Psoas muscle (tissue), 8 donors: ENCODE measurements around the gene SRPK3. TPM values are rescaled to one million over a fixed set of nuclear protein-coding genes. Genes with fewer than 3 reads are reported as not detected.
"Not testable (repeated sequence)": the region's sequence is repeated elsewhere in the genome, so short reads cannot be mapped to it uniquely, and the experiment has no call there.

Source experiments
- ATAC-seq, 4 donors: fragments of 200-7000 bp; cut with Tn5 transposase; one replicate each; pipeline ENCODE4 v1.9.1; 2020; ENCODE audit warnings: moderate library complexity in 3 of 4, mild to moderate bottlenecking in 2 of 4
- DNase-seq, 2 donors: peaks; one replicate each; pipeline ENCODE4 v3.0.0-alpha.2; 2020
- H3K27ac ChIP-seq: fragments of 200-600 bp; one replicate; pipeline ENCODE4 v1.8.0; 2022
- H3K27me3 ChIP-seq, 3 donors: fragments of 200-600 bp in 1 of 3; one replicate each; pipeline versions ENCODE4 v1.6.1 to v1.8.0; 2013 to 2022; ENCODE audit warnings: low read length in 2 of 3, mild to moderate bottlenecking in 2 of 3, moderate library complexity in 1 of 3; ENCODE audit not compliant: insufficient read depth in 3 of 3
- H3K36me3 ChIP-seq, 2 donors: fragments of 200-600 bp in 1 of 2; one replicate each; pipeline versions ENCODE4 v1.6.1 to v1.8.0; 2013 to 2022; ENCODE audit warnings: low read depth in 1 of 2, mild to moderate bottlenecking in 1 of 2, moderate library complexity in 1 of 2; ENCODE audit not compliant: insufficient read depth in 1 of 2
- H3K4me1 ChIP-seq: fragments of 200-600 bp; one replicate; pipeline ENCODE4 v1.8.0; 2022
- H3K4me3 ChIP-seq: fragments of 200-600 bp; one replicate; pipeline ENCODE4 v1.8.0; 2022; ENCODE audit warnings: mild to moderate bottlenecking
- H3K9me3 ChIP-seq: fragments of 200-600 bp; one replicate; pipeline ENCODE4 v1.8.0; 2022
- CTCF ChIP-seq: fragments of 200-600 bp; IDR thresholded peaks from one replicate; pipeline ENCODE4 v1.8.0; 2022; ENCODE audit warnings: antibody characterized with exemption
- WGBS, 3 donors: extraction: QIAGEN DNeasy Blood & Tissue Kit; methylation state at CpG; one replicate each; pipeline versions ENCODE4 v1.1.6 to v1.1.7; 2013; 5-methylcytosine and 5-hydroxymethylcytosine counted together
- intact Hi-C, 2 donors: fragments of 100-400 bp; cut with DNase I; formaldehyde crosslinking; loops; one replicate each; pipeline versions ENCODE4 v1.11.0 to v1.14.2; 2022
- polyA plus RNA-seq, 3 donors: library from polyadenylated mRNA; stranded (reverse); fragments of 200-250 nt; gene quantifications; one replicate each; pipeline ENCODE4 v1.2.3, GENCODE V29; 2013
- total RNA-seq, 4 donors: library from RNA; stranded (reverse); fragmentation: NEBNext Ultra II Directional in 2 of 4; extraction: Animal tissue kit (Norgen Biotek cat#: 25700) in 2 of 4; gene quantifications; one replicate each; pipeline versions ENCODE4 v1.2.1 to v1.2.4, GENCODE V29; 2021 to 2023
- donor health status: healthy with polysubstance abuse.
- donor health status: DM: no; HTN: no; CAD: no; lungs with moderate emphysema.
- donor health status: Bipolar disorder and iron deficiency.
- donor health status: healthy.
- donor health status: DM: yes; HTN: yes; CAD: no.
- donor health status: DM: no; HTN: no; CAD: no.
- donor health status: DM: no; HTN: no; CAD: no.
- donor health status: DM: yes; HTN: yes; CAD: no.

Gene SRPK3
- total and polyA plus RNA-seq, 7 donors = 14.5 to 140 (median 43.7) TPM

GRCh38 chrX:153812220-153812619, 31.4 kb downstream of the SRPK3 start:
- WGBS, 3 donors = 39 to 54% (median 52%) methylated on average over 9 to 14 of the region's 14 CpGs
- Histone ChIP-seq H3K4me1 (no peaks in the 10 kb centered on the region), H3K27me3 (peaks cover 0 to 22% (median 0%) of the 10 kb centered on the region in 3 donors), H3K4me3 (no peak overlapping the region), H3K27ac (no peak overlapping the region), H3K36me3 (no peaks in the 10 kb centered on the region), H3K9me3 (no peaks in the 10 kb centered on the region)
- TF ChIP-seq CTCF = no peak
- ATAC-seq = no peak
- DNase-seq = no peak
- intact Hi-C loops = no loop called here

- Histone ChIP-seq H3K36me3 (no peaks in the 10 kb centered on the region), H3K27me3 (peaks cover 0 to 21% (median 0%) of the 10 kb centered on the region in 3 donors), H3K9me3 (no peaks in the 10 kb centered on the region), H3K4me1 (no peaks in the 10 kb centered on the region), H3K27ac (no peak overlapping the region), H3K4me3 (no peak overlapping the region)
- WGBS, 3 donors = 79 to 92% (median 87%) methylated on average over 5 of the region's 5 CpGs
- ATAC-seq = no peak
- DNase-seq = no peak
- intact Hi-C loops = no loop called here
- no peak for TF ChIP-seq CTCF
Observed at GRCh38 chrX:153813161-153813560, 32.3 kb downstream of the SRPK3 start.

GRCh38 chrX:153814591-153815315, 33.9 kb downstream of the SRPK3 start:
- no peak for ATAC-seq
- no peak overlapping the region for H3K4me3 ChIP-seq
- H3K9me3 ChIP-seq = no peaks in the 10 kb centered on the region
- peaks cover 0 to 24% (median 0%) of the 10 kb centered on the region in 3 donors for H3K27me3 ChIP-seq
- peak in 1 of 2 donors; percentile 5 for DNase-seq
- intact Hi-C loops = no loop called here
- no peaks in the 10 kb centered on the region for H3K4me1 ChIP-seq
- TF ChIP-seq CTCF = no peak
- 73 to 85% (median 75%) methylated on average over 14 to 19 of the region's 19 CpGs for WGBS, 3 donors
- H3K36me3 ChIP-seq = no peaks in the 10 kb centered on the region
- no peak overlapping the region for H3K27ac ChIP-seq

- DNase-seq = peak in 1 of 2 donors; percentile 12
- WGBS, 3 donors = 80 to 82% (median 81%) methylated on average over 23 to 25 of the region's 25 CpGs
Observed at GRCh38 chrX:153816831-153817690, 36.2 kb downstream of the SRPK3 start.

GRCh38 chrX:153818064-153818463, 37.2 kb downstream of the SRPK3 start:
- H3K27ac ChIP-seq, intact Hi-C loops, DNase-seq, H3K4me1 ChIP-seq, H3K36me3 ChIP-seq, ATAC-seq, H3K4me3 ChIP-seq, H3K9me3 ChIP-seq: not testable (repeated sequence)
- peaks cover 0 to 20% (median 2%) of the 10 kb centered on the region in 3 donors for H3K27me3 ChIP-seq
- WGBS, 3 donors = 89 to 95% (median 94%) methylated on average over 9 of the region's 9 CpGs

More at GRCh38 chrX:153816831-153817690, 36.2 kb downstream of the SRPK3 start:
- no peaks in the 10 kb centered on the region for H3K9me3 ChIP-seq
- no peak overlapping the region for H3K4me3 ChIP-seq
- no peaks in the 10 kb centered on the region for H3K4me1 ChIP-seq
- H3K36me3 ChIP-seq = no peaks in the 10 kb centered on the region
- H3K27ac ChIP-seq = no peak overlapping the region
- TF ChIP-seq CTCF = no peak
- no peak for ATAC-seq
- intact Hi-C loops = no loop called here
- H3K27me3 ChIP-seq = peaks cover 0 to 23% (median under 1%) of the 10 kb centered on the region in 3 donors
